ENCODE measurements around the gene FGD2. TPM values are rescaled to one million over a fixed set of nuclear protein-coding genes. Genes with fewer than 3 reads are reported as not detected.

Gene FGD2
- total and polyA plus RNA-seq, 2 of the 8 experiments (the other 6 are each of a cell fraction or from before 2014, with no cell fraction given): 0.12 to 0.32 TPM

GRCh38 chr6:37020812-37021211, 15.4 kb downstream of the FGD2 start:
- no peak overlapping the region for H4K8ac ChIP-seq (ENCODE audit: extremely low read depth, insufficient read depth, low read length)
- no peak overlapping the region for H2BK5ac ChIP-seq (ENCODE audit: low read depth, low read length)
- peak overlapping the region in 1 of 2 experiments; percentile 26; a peak in 1 of 4 replicates for H3K4me2 ChIP-seq (ENCODE audit: insufficient read depth in 1 of 2, low read depth in 2 of 2, low read length in 2 of 2)
- POLR2A ChIA-PET (ENCODE audit: partially characterized antibody): interaction anchor here (0.8 to 2.5 kb wide), 3 partner anchors 9 to 200 kb away, joined by 3 to 11 read pairs (median 4); no protein-coding TSS in a partner anchor
- H3K36me3 ChIP-seq (ENCODE audit: control insufficient read depth in 2 of 4, insufficient read depth in 4 of 4, low read length in 3 of 4): no peaks in the 10 kb centered on the region
- H2AFZ ChIP-seq (ENCODE audit: low read length): no peak overlapping the region
- 88% methylated on average over 5 of the region's 5 CpGs; no CpG with 5 or more reads in 1 of the 2 experiments for WGBS, 2 experiments (ENCODE audit: extremely low coverage in 1 of 2, insufficient coverage in 1 of 2, insufficient read length in 1 of 2, insufficient replicate concordance in 2 of 2, low coverage in 1 of 2, low lambda C conversion rate in 2 of 2, missing lambda C conversion rate in 1 of 2)
- H2AK5ac ChIP-seq (ENCODE audit: low read depth, low read length): peak overlapping the region; percentile 18
- FAIRE-seq: no peak
- DNase-seq (ENCODE audit: low read depth in 1 of 2, low spot score in 2 of 2): no peak
- H3K79me1 ChIP-seq (ENCODE audit: low read depth, low read length): no peaks in the 10 kb centered on the region
- no peak overlapping the region for H3K27ac ChIP-seq (ENCODE audit: low read depth, low read length)
- no peaks in the 10 kb centered on the region for H3K27me3 ChIP-seq (replicated peaks in 1 of 4; ENCODE audit: control insufficient read depth in 3 of 4, extremely low read depth in 1 of 4, insufficient read depth in 3 of 4, low read length in 3 of 4)
- H3K56ac ChIP-seq (replicated peaks; ENCODE audit: insufficient read length, low read depth, low read length): no peak overlapping the region
- peaks cover 0 to 5% (median 3%) of the 10 kb centered on the region in 4 experiments; a peak in 5 of 7 replicates for H3K4me1 ChIP-seq (replicated peaks in 1 of 4; ENCODE audit: control insufficient read depth in 3 of 4, insufficient read depth in 4 of 4, low read length in 3 of 4)
- TF ChIP-seq POU5F1 (IDR thresholded peaks at IDR 0.05; ENCODE audit: low read depth, low read length): no peak
- no peak for TF ChIP-seq BRCA1 (IDR thresholded peaks at IDR 0.05; ENCODE audit: low read depth, low read length)
- no peak for TF ChIP-seq RNF2 (IDR thresholded peaks at IDR 0.05; ENCODE audit: borderline replicate concordance, low read depth, low read length, missing control alignments, poor library complexity, severe bottlenecking)
- TF ChIP-seq MAFK (IDR thresholded peaks at IDR 0.05; ENCODE audit: low read depth, low read length): no peak
- no peak for TF ChIP-seq SP2 (IDR thresholded peaks at IDR 0.05; ENCODE audit: low read length)
- no peak for TF ChIP-seq JUN (IDR thresholded peaks at IDR 0.05; ENCODE audit: low read depth, low read length)
- no peak for TF ChIP-seq SAP30 (IDR thresholded peaks at IDR 0.05; ENCODE audit: insufficient read depth, insufficient replicate concordance, low read length)
- no peak for TF ChIP-seq RXRA (IDR thresholded peaks at IDR 0.05; ENCODE audit: insufficient read depth, low read depth, low read length)
- TF ChIP-seq TAF7 (optimal IDR thresholded peaks at IDR 0.05; ENCODE audit: borderline replicate concordance, low read depth, low read length): no peak
- TF ChIP-seq TAF1 (IDR thresholded peaks at IDR 0.05; ENCODE audit: low read depth, low read length): no peak
- no peak for TF ChIP-seq EGR1 (IDR thresholded peaks at IDR 0.05; ENCODE audit: borderline replicate concordance, low read depth, low read length)
- H3K79me2 ChIP-seq (ENCODE audit: control insufficient read depth in 1 of 2, insufficient read depth in 2 of 2, low read length in 2 of 2): no peaks in the 10 kb centered on the region
- no peak overlapping the region; the same call in 1 of the 2 replicates for H2BK20ac ChIP-seq (ENCODE audit: low read length)
- H3K4me3 ChIP-seq (ENCODE audit: extremely low read depth in 1 of 4, insufficient read depth in 2 of 4, low read depth in 3 of 4, low read length in 4 of 4): no peak overlapping the region
- H3K23ac ChIP-seq (ENCODE audit: insufficient read length): no peak overlapping the region
- no peak overlapping the region for H3K4ac ChIP-seq (replicated peaks; ENCODE audit: insufficient read length, low read depth, low read length)
- H3K18ac ChIP-seq (ENCODE audit: extremely low read depth, low read length): no peak overlapping the region; the same call in 1 of the 2 replicates
- peak overlapping the region; percentile 34 for H4K91ac ChIP-seq (replicated peaks; ENCODE audit: insufficient read length, low read length)
- CTCF ChIA-PET (ENCODE audit: partially characterized antibody): interaction anchor here (0.7 to 28.1 kb wide), 30 partner anchors 8 to 303 kb away, joined by 3 to 866 read pairs (median 6); partner anchors contain the start of genes C6orf89, FGD2, MTCH1 and PI16
- peaks cover 0 to 3% of the 10 kb centered on the region in 2 experiments for H4K20me1 ChIP-seq (replicated peaks in 1 of 2; ENCODE audit: control insufficient read depth in 1 of 2, insufficient read depth in 2 of 2, low read length in 2 of 2)
- H2BK12ac ChIP-seq (ENCODE audit: low read depth, low read length): peak overlapping the region; percentile 7; the same call in 1 of the 2 replicates
- no peak overlapping the region for H3K14ac ChIP-seq (ENCODE audit: insufficient read length)
- no peak overlapping the region for H2BK120ac ChIP-seq (replicated peaks; ENCODE audit: low read depth, low read length)
- H4K5ac ChIP-seq (ENCODE audit: insufficient read length, low read depth, low read length): no peak overlapping the region
- H3K9ac ChIP-seq (replicated peaks in 1 of 4; ENCODE audit: extremely low read depth in 1 of 4, low read depth in 3 of 4, low read length in 3 of 4): no peak overlapping the region
- H3K23me2 ChIP-seq (ENCODE audit: low read depth, low read length): no peaks in the 10 kb centered on the region
- H2BK15ac ChIP-seq (ENCODE audit: low read length): peak overlapping the region; percentile 1; the same call in 1 of the 2 replicates
- no peaks in the 10 kb centered on the region for H3K9me3 ChIP-seq (ENCODE audit: insufficient read depth in 2 of 2, low read depth in 1 of 2, low read length in 1 of 2)

Data from H1 (cell line).